Hematopoietic multipotent progenitor cell (in vitro differentiated cells): Measurements from ENCODE around the gene PDE10A. TPM values are rescaled to one million over a fixed set of nuclear protein-coding genes. Genes with fewer than 3 reads are reported as not detected.
"Not testable (repeated sequence)": the region's sequence is repeated elsewhere in the genome, so short reads cannot be mapped to it uniquely, and the experiment has no call there.

Experiments
- DNase-seq, 3 donors: peaks; one replicate each; pipeline ENCODE4 v3.0.0-alpha.2; 2011 to 2015; ENCODE audit warnings: low read depth in 2 of 3, low spot score in 2 of 3
- total RNA-seq: library from RNA; depleted of rRNA; stranded (reverse); fragments of >200 nt; gene quantifications from one replicate; pipeline ENCODE4 v1.2.3, GENCODE V29; 2012

Gene PDE10A
- total RNA-seq, 1 donor = under 0.01 TPM

GRCh38 chr6:165486183-165487137 is 176.6 kb downstream of the PDE10A start:
- no peak for DNase-seq

- no peak for DNase-seq
These were observed 178.7 kb downstream of the PDE10A start for GRCh38 chr6:165484178-165484889.

- DNase-seq = no peak
These were observed 181.1 kb downstream of the PDE10A start for GRCh38 chr6:165481921-165482320.

- DNase-seq = no peak
These were observed 182.1 kb downstream of the PDE10A start for GRCh38 chr6:165480916-165481315.

GRCh38 chr6:165478581-165478980 is 184.5 kb downstream of the PDE10A start:
- DNase-seq = no peak

- no peak for DNase-seq
These were observed 193.6 kb downstream of the PDE10A start for GRCh38 chr6:165469483-165469882.

GRCh38 chr6:165468340-165469235 is 194.5 kb downstream of the PDE10A start:
- no peak for DNase-seq

- DNase-seq = not testable (repeated sequence)
These were observed 199.5 kb downstream of the PDE10A start for GRCh38 chr6:165463499-165463898.

- DNase-seq = not testable (repeated sequence)
These were observed 203.3 kb downstream of the PDE10A start for GRCh38 chr6:165459605-165460301.

- DNase-seq = no peak
These were observed 204.9 kb downstream of the PDE10A start for GRCh38 chr6:165458134-165458533.

- no peak for DNase-seq
These were observed 206.8 kb downstream of the PDE10A start for GRCh38 chr6:165456286-165456685.

- no peak for DNase-seq
These were observed 207.6 kb downstream of the PDE10A start for GRCh38 chr6:165455488-165455887.

- no peak for DNase-seq
These were observed 209.6 kb downstream of the PDE10A start for GRCh38 chr6:165453395-165453794.

- no peak for DNase-seq
These were observed 211.2 kb downstream of the PDE10A start for GRCh38 chr6:165451838-165452237.

- no peak for DNase-seq
These were observed 214.8 kb downstream of the PDE10A start for GRCh38 chr6:165448210-165448609.

GRCh38 chr6:165447141-165447540 is 215.9 kb downstream of the PDE10A start:
- DNase-seq = no peak

- no peak for DNase-seq
These were observed 216.7 kb downstream of the PDE10A start for GRCh38 chr6:165446331-165446730.

GRCh38 chr6:165443462-165443861 is 219.6 kb downstream of the PDE10A start:
- DNase-seq = no peak

- no peak for DNase-seq
These were observed 221.9 kb downstream of the PDE10A start for GRCh38 chr6:165441181-165441580.

GRCh38 chr6:165439928-165440554 is 223.0 kb downstream of the PDE10A start:
- DNase-seq = peak in 2 of 3 donors; percentile 22 to 53
